Psoas muscle (tissue), 8 donors: ENCODE results near the gene SYT9. TPM values are rescaled to one million over a fixed set of nuclear protein-coding genes. Genes with fewer than 3 reads are reported as not detected.

Experiments used
- ATAC-seq, 4 donors: fragments of 200-7000 bp; cut with Tn5 transposase; one replicate each; pipeline ENCODE4 v1.9.1; 2020; ENCODE audit warnings: moderate library complexity in 3 of 4, mild to moderate bottlenecking in 2 of 4
- DNase-seq, 2 donors: peaks; one replicate each; pipeline ENCODE4 v3.0.0-alpha.2; 2020
- H3K27ac ChIP-seq: fragments of 200-600 bp; one replicate; pipeline ENCODE4 v1.8.0; 2022
- H3K27me3 ChIP-seq, 3 donors: fragments of 200-600 bp in 1 of 3; one replicate each; pipeline versions ENCODE4 v1.6.1 to v1.8.0; 2013 to 2022; ENCODE audit warnings: low read length in 2 of 3, mild to moderate bottlenecking in 2 of 3, moderate library complexity in 1 of 3; ENCODE audit not compliant: insufficient read depth in 3 of 3
- H3K36me3 ChIP-seq, 2 donors: fragments of 200-600 bp in 1 of 2; one replicate each; pipeline versions ENCODE4 v1.6.1 to v1.8.0; 2013 to 2022; ENCODE audit warnings: low read depth in 1 of 2, mild to moderate bottlenecking in 1 of 2, moderate library complexity in 1 of 2; ENCODE audit not compliant: insufficient read depth in 1 of 2
- H3K4me1 ChIP-seq: fragments of 200-600 bp; one replicate; pipeline ENCODE4 v1.8.0; 2022
- H3K4me3 ChIP-seq: fragments of 200-600 bp; one replicate; pipeline ENCODE4 v1.8.0; 2022; ENCODE audit warnings: mild to moderate bottlenecking
- H3K9me3 ChIP-seq: fragments of 200-600 bp; one replicate; pipeline ENCODE4 v1.8.0; 2022
- WGBS, 3 donors: extraction: QIAGEN DNeasy Blood & Tissue Kit; methylation state at CpG; one replicate each; pipeline versions ENCODE4 v1.1.6 to v1.1.7; 2013; 5-methylcytosine and 5-hydroxymethylcytosine counted together
- intact Hi-C, 2 donors: fragments of 100-400 bp; cut with DNase I; formaldehyde crosslinking; loops; one replicate each; pipeline versions ENCODE4 v1.11.0 to v1.14.2; 2022
- polyA plus RNA-seq, 3 donors: library from polyadenylated mRNA; stranded (reverse); fragments of 200-250 nt; gene quantifications; one replicate each; pipeline ENCODE4 v1.2.3, GENCODE V29; 2013
- total RNA-seq, 4 donors: library from RNA; stranded (reverse); fragmentation: NEBNext Ultra II Directional in 2 of 4; extraction: Animal tissue kit (Norgen Biotek cat#: 25700) in 2 of 4; gene quantifications; one replicate each; pipeline versions ENCODE4 v1.2.1 to v1.2.4, GENCODE V29; 2021 to 2023
- TF ChIP-seq, protein P1 (sequence below): fragments of 200-600 bp; IDR thresholded peaks from one replicate; pipeline ENCODE4 v1.8.0; 2022; ENCODE audit warnings: antibody characterized with exemption
- donor health status: healthy with polysubstance abuse.
- donor health status: DM: no; HTN: no; CAD: no; lungs with moderate emphysema.
- donor health status: Bipolar disorder and iron deficiency.
- donor health status: healthy.
- donor health status: DM: yes; HTN: yes; CAD: no.
- donor health status: DM: no; HTN: no; CAD: no.
- donor health status: DM: no; HTN: no; CAD: no.
- donor health status: DM: yes; HTN: yes; CAD: no.

The SYT9 gene
- total and polyA plus RNA-seq, 7 donors, result 0.03 TPM; not detected in 5

DNA sequence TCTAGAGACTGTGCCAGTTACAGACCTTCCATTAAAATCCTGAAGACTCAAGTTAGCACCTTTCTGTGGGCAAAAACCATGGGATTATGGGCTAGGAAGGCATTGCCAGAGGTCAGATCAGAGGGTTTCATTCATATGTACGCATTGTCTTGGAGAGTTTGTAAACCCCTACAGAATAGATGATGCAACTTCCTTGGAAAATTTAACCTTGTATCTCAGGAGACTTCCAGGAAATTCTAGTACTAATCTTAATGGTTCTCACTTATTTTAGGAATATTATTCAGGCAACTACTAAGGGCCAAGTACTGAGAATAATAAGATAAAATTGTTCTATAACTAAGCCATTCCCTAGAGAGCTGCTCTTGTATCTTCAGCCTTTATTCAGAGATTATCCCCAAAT, 240.5 kb downstream of the SYT9 start:
- TF ChIP-seq, protein P1, sequence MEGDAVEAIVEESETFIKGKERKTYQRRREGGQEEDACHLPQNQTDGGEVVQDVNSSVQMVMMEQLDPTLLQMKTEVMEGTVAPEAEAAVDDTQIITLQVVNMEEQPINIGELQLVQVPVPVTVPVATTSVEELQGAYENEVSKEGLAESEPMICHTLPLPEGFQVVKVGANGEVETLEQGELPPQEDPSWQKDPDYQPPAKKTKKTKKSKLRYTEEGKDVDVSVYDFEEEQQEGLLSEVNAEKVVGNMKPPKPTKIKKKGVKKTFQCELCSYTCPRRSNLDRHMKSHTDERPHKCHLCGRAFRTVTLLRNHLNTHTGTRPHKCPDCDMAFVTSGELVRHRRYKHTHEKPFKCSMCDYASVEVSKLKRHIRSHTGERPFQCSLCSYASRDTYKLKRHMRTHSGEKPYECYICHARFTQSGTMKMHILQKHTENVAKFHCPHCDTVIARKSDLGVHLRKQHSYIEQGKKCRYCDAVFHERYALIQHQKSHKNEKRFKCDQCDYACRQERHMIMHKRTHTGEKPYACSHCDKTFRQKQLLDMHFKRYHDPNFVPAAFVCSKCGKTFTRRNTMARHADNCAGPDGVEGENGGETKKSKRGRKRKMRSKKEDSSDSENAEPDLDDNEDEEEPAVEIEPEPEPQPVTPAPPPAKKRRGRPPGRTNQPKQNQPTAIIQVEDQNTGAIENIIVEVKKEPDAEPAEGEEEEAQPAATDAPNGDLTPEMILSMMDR, result no peak
- 76 to 84% (median 77%) methylated on average over 1 of the region's 1 CpG for WGBS, 3 donors
- no peaks in the 10 kb centered on the region for H3K9me3 ChIP-seq
- no peak overlapping the region for H3K4me3 ChIP-seq
- no peak overlapping the region for H3K27ac ChIP-seq
- DNase-seq, result no peak
- no peaks in the 10 kb centered on the region for H3K36me3 ChIP-seq
- ATAC-seq, result no peak
- no peaks in the 10 kb centered on the region for H3K4me1 ChIP-seq
- no peaks in the 10 kb centered on the region for H3K27me3 ChIP-seq
- intact Hi-C loops, result no loop called here

DNA sequence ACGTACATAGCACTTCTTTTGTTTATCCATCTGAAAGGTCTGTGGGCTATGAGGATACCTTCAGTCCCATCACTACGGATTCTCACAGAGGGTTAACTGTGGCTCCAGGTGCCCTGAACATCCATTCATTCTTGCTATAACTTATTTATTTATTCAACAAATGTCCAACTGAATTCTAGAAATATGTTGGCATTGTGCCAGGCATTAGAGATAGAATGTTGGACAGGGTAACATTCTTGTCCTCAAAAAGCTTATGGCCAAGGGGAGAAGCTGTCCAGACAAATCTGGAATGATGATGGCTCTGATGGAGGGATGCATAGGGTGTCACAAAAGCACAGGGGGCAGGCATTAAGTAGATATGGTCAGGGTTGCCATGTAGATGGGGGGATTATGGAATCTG, 242.0 kb downstream of the SYT9 start:
- WGBS, 3 donors, result 89 to 96% (median 96%) methylated on average over 2 of the region's 2 CpGs
- intact Hi-C loops, result no loop called here
- Histone ChIP-seq H3K27ac (no peak overlapping the region), H3K4me3 (no peak overlapping the region), H3K9me3 (no peaks in the 10 kb centered on the region), H3K36me3 (no peaks in the 10 kb centered on the region), H3K4me1 (no peaks in the 10 kb centered on the region), H3K27me3 (no peaks in the 10 kb centered on the region)
- DNase-seq, result no peak
- TF ChIP-seq, protein P1, result no peak
- ATAC-seq, result no peak

DNA sequence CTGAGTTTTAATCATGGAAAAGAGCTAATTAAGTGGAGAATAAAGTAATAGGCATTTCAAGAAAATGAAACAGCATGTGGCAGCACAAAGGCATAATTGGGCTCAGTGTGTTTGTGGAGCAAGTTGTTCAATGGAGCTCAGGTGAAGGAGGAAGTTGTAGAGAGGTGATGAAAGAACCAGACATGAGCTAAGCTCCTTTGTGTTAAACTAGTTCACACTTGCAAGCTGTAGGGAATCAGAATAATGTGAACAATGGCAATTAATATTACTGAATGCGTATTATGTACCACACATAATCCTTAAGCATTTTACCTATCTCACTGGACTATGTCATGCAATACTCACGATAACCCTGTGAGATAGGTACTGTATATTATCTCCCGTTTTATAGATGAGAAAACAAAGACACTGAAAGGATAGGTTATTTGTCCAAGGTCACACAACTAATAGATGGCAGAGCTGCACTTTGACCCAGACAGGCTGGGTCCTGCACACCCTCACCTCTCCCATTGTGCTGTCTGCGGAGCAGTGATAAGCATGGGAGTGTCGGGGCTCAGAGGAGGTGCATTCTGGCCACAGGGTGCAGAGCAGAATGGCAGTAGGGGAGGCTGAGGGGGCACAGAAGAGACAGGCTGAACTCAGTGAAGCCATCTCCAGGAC, 242.5 kb downstream of the SYT9 start:
- Histone ChIP-seq H3K9me3 (no peaks in the 10 kb centered on the region), H3K27me3 (no peaks in the 10 kb centered on the region), H3K36me3 (no peaks in the 10 kb centered on the region), H3K4me3 (no peak overlapping the region), H3K4me1 (no peaks in the 10 kb centered on the region), H3K27ac (no peak overlapping the region)
- DNase-seq, result no peak
- intact Hi-C loops, result no loop called here
- ATAC-seq, result no peak
- 94 to 97% (median 95%) methylated on average over 5 of the region's 5 CpGs for WGBS, 3 donors
- TF ChIP-seq, protein P1, result no peak

DNA sequence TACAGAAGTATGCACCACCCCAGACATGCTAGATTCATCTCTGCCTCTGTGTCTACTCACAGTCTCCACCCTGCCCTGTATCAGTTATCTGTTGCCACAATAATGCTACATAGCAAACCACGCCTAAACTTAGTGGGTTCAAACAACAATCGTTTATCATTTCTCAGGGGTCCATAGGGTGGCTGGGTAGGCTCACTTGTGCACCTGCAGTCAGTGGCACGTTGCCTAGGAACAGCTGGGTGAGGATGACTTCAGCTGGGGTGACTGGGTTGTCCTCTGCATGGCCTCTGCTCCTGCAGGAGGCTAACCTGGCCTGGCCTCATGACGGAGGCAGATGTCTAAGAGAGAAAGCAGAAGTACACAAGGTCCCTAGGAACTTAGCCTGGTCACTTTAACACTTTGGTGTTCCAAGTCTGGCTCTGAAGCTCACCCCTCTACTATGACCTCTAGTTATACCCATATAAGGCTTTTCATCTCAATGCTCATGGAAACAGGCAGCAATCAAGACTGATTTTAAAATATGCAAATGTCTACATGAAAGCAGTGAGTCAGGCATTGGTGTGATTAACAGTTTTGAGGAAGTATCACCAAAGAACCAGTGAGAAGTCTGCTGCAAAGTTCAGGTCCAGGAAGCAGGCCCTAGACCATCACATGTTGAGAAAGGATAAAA, 244.3 kb downstream of the SYT9 start:
- no peaks in the 10 kb centered on the region for H3K27me3 ChIP-seq
- H3K9me3 ChIP-seq, result no peaks in the 10 kb centered on the region
- intact Hi-C loops, result no loop called here
- DNase-seq (no peak), ATAC-seq (peak in 2 of 4 donors; percentile 37 to 42)
- no peak overlapping the region for H3K4me3 ChIP-seq
- WGBS, 3 donors, result 53 to 60% (median 54%) methylated on average over 4 of the region's 4 CpGs
- H3K4me1 ChIP-seq, result no peaks in the 10 kb centered on the region
- TF ChIP-seq, protein P1, result no peak
- H3K36me3 ChIP-seq, result peaks cover 0 to 2% of the 10 kb centered on the region in 2 donors
- H3K27ac ChIP-seq, result no peak overlapping the region
